AG08395 (cell line): ENCODE data around the gene LUZP2.
A peak's percentile ranks its signal among the peaks of the same experiment; 100 is the strongest.

Experiments used
- DNase-seq: peaks from one replicate; pipeline ENCODE4 v3.0.0; 2012; ENCODE audit warnings: mixed read lengths, low spot score

LUZP2 gene

GRCh38 chr11:24496736-24497725 lies at the start of gene LUZP2:
LUZP2 (plus strand) TSS chr11:24497053.
- peak; percentile 14 for DNase-seq

- DNase-seq, result no peak
These were observed 43.6 kb upstream of the LUZP2 start for GRCh38 chr11:24453129-24453718.

GRCh38 chr11:24457985-24458384 lies 38.9 kb upstream of the LUZP2 start:
- no peak for DNase-seq

GRCh38 chr11:24470431-24470830 lies 26.4 kb upstream of the LUZP2 start:
- no peak for DNase-seq

- DNase-seq, result no peak
These were observed 25.8 kb upstream of the LUZP2 start for GRCh38 chr11:24471084-24471483.

GRCh38 chr11:24478718-24479117 lies 18.1 kb upstream of the LUZP2 start:
- no peak for DNase-seq

- no peak for DNase-seq
These were observed 7.4 kb upstream of the LUZP2 start for GRCh38 chr11:24489477-24489876.

GRCh38 chr11:24496386-24496735 lies 492 bp upstream of the LUZP2 start:
- DNase-seq, result no peak

GRCh38 chr11:24497831-24498230 lies 978 bp downstream of the LUZP2 start:
- no peak for DNase-seq

GRCh38 chr11:24502425-24502824 lies 5.6 kb downstream of the LUZP2 start:
- no peak for DNase-seq

- DNase-seq, result no peak
These were observed 12.3 kb downstream of the LUZP2 start for GRCh38 chr11:24509114-24509513.

- DNase-seq, result no peak
These were observed 14.7 kb downstream of the LUZP2 start for GRCh38 chr11:24511511-24511910.

GRCh38 chr11:24513479-24514218 lies 16.8 kb downstream of the LUZP2 start:
- no peak for DNase-seq

- no peak for DNase-seq
These were observed 17.4 kb downstream of the LUZP2 start for GRCh38 chr11:24514219-24514594.

GRCh38 chr11:24515632-24516031 lies 18.8 kb downstream of the LUZP2 start:
- DNase-seq, result no peak

- DNase-seq, result no peak
These were observed 19.8 kb downstream of the LUZP2 start for GRCh38 chr11:24516638-24517037.

- no peak for DNase-seq
These were observed 24.7 kb downstream of the LUZP2 start for GRCh38 chr11:24521601-24522000.

- DNase-seq, result no peak
These were observed 27.3 kb downstream of the LUZP2 start for GRCh38 chr11:24524156-24524555.

- no peak for DNase-seq
These were observed 34.7 kb downstream of the LUZP2 start for GRCh38 chr11:24531528-24531927.

- no peak for DNase-seq
These were observed 46.9 kb downstream of the LUZP2 start for GRCh38 chr11:24543771-24544170.

- no peak for DNase-seq
These were observed 59.8 kb downstream of the LUZP2 start for GRCh38 chr11:24556693-24557092.

- no peak for DNase-seq
These were observed 62.5 kb downstream of the LUZP2 start for GRCh38 chr11:24559315-24559714.

- DNase-seq, result no peak
These were observed 63.5 kb downstream of the LUZP2 start for GRCh38 chr11:24560324-24560723.
